NCI-H226 (cell line): Measurements from ENCODE around the gene ZDHHC14.
A peak's percentile ranks its signal among the peaks of the same experiment; 100 is the strongest.

ENCODE experiments used
- DNase-seq: peaks from one replicate; pipeline ENCODE4 v3.0.0-alpha.2; 2015

Gene ZDHHC14

DNA sequence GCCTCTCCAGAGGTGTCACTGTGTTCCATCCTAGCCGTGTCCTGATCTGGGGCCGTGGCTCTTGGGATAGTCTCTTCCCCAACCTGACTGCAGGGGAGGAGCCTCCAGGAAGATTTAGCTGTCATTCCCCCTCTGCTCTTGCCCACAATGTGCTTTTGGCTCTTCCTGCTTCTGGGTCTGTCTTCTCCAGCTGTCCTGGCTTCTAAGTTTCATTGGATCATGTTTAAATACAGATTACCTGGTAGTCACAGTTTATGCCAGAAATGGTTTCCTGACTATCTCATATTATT, 139.1 kb downstream of the ZDHHC14 start:
- no peak for DNase-seq

GRCh38 chr6:157520596-157521361, 139.8 kb downstream of the ZDHHC14 start:
- no peak for DNase-seq

- DNase-seq, result no peak
Observed at GRCh38 chr6:157521362-157522335, 140.7 kb downstream of the ZDHHC14 start.

- no peak for DNase-seq
Observed at GRCh38 chr6:157522472-157522871, 141.5 kb downstream of the ZDHHC14 start.

DNA sequence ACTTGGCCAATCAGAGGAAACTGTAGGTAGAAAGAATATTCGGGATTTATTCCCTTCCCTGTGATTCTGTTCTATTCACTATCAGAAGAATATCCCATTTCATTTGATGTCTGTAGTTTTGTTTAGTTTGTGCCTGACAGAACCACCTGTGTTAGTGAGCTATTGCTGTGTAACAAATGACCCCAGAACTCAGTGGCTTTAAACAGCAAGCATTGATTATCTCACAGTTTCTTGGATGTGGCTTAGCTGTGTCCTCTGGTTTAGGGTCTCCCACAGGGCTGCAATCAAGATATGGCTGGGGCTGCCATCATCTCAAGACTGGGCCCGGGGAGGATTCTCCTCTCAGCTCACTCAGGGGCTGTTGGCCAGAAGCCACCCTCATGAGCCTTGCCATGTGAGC, 143.7 kb downstream of the ZDHHC14 start:
- DNase-seq, result no peak

GRCh38 chr6:157525292-157525889, 144.4 kb downstream of the ZDHHC14 start:
- DNase-seq, result no peak

DNA sequence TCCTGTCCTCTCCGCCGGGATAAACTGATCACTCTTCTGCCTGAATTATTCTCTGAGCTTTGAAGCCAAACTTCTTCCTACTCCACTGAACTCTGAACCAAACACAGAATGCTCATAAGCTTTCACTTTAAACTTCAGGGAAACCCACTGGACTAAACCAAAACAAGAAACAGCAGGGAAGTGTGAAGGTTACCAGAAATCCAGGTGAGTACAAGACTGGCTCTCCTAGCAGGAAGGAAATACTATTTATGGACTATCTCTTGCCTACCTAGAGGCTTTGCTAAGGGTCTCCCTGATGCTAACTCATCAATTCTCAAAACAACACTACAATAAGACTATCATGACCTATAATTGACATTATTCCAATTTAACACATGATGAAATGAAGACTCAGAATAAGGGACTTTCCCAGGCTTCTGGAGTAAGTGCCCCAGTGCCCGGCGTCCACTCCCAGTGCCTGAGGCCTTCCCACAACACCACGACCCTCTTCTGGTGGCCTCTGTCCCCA, 145.0 kb downstream of the ZDHHC14 start:
- no peak for DNase-seq

DNA sequence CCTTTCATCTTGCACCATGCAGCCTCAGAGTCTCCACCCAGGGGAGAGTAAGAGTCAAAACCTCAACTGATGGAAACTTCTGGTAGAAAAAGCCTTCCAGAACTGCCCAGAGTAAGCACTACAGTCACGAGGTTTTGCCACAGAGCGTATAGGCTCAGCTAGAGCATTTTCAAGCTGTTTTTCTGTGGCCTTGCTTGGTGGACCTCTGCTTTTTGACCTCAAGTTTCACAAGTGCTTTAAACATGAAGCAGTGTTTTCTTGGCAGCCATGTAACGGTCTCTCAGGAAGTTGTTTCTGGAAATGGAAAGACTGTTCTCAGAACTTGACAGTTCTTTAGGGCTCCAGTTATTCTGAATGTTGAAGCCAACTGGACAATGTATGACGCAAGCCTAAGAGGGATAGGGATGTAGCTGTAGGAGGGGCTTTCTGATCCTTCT, 146.5 kb downstream of the ZDHHC14 start:
- no peak for DNase-seq

- peak; percentile 31 for DNase-seq
Observed at GRCh38 chr6:157528931-157529653, 148.1 kb downstream of the ZDHHC14 start.

- DNase-seq, result no peak
Observed at GRCh38 chr6:157529654-157530039, 148.7 kb downstream of the ZDHHC14 start.

DNA sequence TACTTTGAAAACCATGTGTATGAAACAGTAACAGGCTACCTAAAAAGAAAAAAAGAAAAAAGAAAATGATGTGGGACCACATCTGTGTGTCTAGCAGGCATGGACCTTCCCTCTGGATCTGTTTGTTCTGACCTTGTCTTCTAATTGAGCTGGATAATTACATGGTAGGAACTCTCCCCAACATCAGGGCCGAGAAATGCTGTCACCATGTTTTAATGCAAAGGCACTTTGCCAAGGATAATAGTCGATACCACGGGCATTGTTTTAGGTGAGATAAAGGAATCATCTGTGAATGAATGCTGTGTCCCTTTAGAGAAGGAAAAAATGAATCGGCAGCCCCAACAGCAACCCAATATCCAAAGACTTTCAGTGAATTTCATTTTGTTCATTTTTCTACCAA, 149.1 kb downstream of the ZDHHC14 start:
- no peak for DNase-seq

- no peak for DNase-seq
Observed at GRCh38 chr6:157530724-157531168, 149.8 kb downstream of the ZDHHC14 start.

GRCh38 chr6:157531169-157531985, 150.4 kb downstream of the ZDHHC14 start:
- no peak for DNase-seq

- no peak for DNase-seq
Observed at GRCh38 chr6:157531986-157532365, 151.0 kb downstream of the ZDHHC14 start.

GRCh38 chr6:157533048-157533871, 152.3 kb downstream of the ZDHHC14 start:
- no peak for DNase-seq

- no peak for DNase-seq
Observed at GRCh38 chr6:157534134-157534871, 153.3 kb downstream of the ZDHHC14 start.

- DNase-seq, result no peak
Observed at GRCh38 chr6:157534977-157535339, 154.0 kb downstream of the ZDHHC14 start.

- peak; percentile 62 for DNase-seq
Observed at GRCh38 chr6:157535340-157536222, 154.6 kb downstream of the ZDHHC14 start.

DNA sequence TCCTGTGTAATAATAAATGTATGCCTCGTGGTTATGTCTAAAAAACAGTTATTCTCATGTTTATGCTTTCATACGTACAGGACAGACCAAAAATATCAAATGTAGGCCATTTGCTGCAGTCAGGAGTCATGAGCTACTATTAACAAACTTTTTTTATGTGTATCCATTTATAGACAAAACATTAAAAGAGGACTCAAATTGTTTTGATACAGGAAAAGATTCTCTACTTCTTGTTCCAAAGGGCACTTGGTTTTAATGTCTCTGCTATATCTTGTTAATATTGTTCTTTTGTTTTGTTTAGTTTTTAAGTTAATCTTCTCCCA, 155.2 kb downstream of the ZDHHC14 start:
- no peak for DNase-seq
